Measurements from ENCODE around the gene SH2D2A. TPM values are rescaled to one million over a fixed set of nuclear protein-coding genes. Genes with fewer than 3 reads are reported as not detected.

Gene SH2D2A
- total RNA-seq (2014; rRNA removed; shearing (Covaris generic); ENCODE audit: low replicate concordance), result not detected in 2 replicates

- H3K4me1 ChIP-seq (ENCODE audit: low read length), result no peaks in the 10 kb centered on the region
- H3K36me3 ChIP-seq (ENCODE audit: insufficient read depth, low read length), result no peaks in the 10 kb centered on the region
- no peak within 1 kb of the TSS for H3K9ac ChIP-seq (ENCODE audit: low read length)
- H2AFZ ChIP-seq (ENCODE audit: low read length), result no peak within 1 kb of the TSS
- no peak within 1 kb of the TSS for H3K27ac ChIP-seq (ENCODE audit: low read length)
- H3K9me2 ChIP-seq (replicated peaks; ENCODE audit: insufficient read depth, low read length), result no peaks in the 10 kb centered on the region
- H3K27me3 ChIP-seq (ENCODE audit: low read length), result no peaks in the 10 kb centered on the region
- no peak for DNase-seq
- no peaks in the 10 kb centered on the region for H3K79me2 ChIP-seq (ENCODE audit: low read length)
- no peak within 1 kb of the TSS for H3K4me2 ChIP-seq (ENCODE audit: low read depth, low read length, poor library complexity, severe bottlenecking)
- no peaks in the 10 kb centered on the region for H3K9me3 ChIP-seq (ENCODE audit: low read length)
- H3K4me3 ChIP-seq (ENCODE audit: low read length), result no peak within 1 kb of the TSS
- no peaks in the 10 kb centered on the region for H4K20me1 ChIP-seq (ENCODE audit: insufficient read depth, low read depth, low read length)
These were observed at the start of gene SH2D2A for GRCh38 chr1:156816561-156817328. Gene SH2D2A (minus strand): TSS chr1:156816848. CDS start chr1:156816708, 140 bp downstream.

- no peaks in the 10 kb centered on the region for H3K27me3 ChIP-seq (ENCODE audit: low read length)
- H3K9ac ChIP-seq (ENCODE audit: low read length), result no peak overlapping the region
- no peak overlapping the region for H3K27ac ChIP-seq (ENCODE audit: low read length)
These were observed 49.2 kb upstream of the SH2D2A start for GRCh38 chr1:156865865-156866248.

GRCh38 chr1:156865258-156865657 lies 48.6 kb upstream of the SH2D2A start:
- no peaks in the 10 kb centered on the region for H3K9me2 ChIP-seq (replicated peaks; ENCODE audit: insufficient read depth, low read length)
- H3K36me3 ChIP-seq (ENCODE audit: insufficient read depth, low read length), result no peaks in the 10 kb centered on the region
- no peaks in the 10 kb centered on the region for H4K20me1 ChIP-seq (ENCODE audit: insufficient read depth, low read depth, low read length)
- H3K9me3 ChIP-seq (ENCODE audit: low read length), result no peaks in the 10 kb centered on the region
- no peak overlapping the region for H3K9ac ChIP-seq (ENCODE audit: low read length)
- H3K4me3 ChIP-seq (ENCODE audit: low read length), result no peak overlapping the region
- H3K4me1 ChIP-seq (ENCODE audit: low read length), result no peaks in the 10 kb centered on the region
- H3K4me2 ChIP-seq (ENCODE audit: low read depth, low read length, poor library complexity, severe bottlenecking), result no peak overlapping the region
- no peak overlapping the region for H3K27ac ChIP-seq (ENCODE audit: low read length)
- no peak for DNase-seq
- no peak overlapping the region for H2AFZ ChIP-seq (ENCODE audit: low read length)
- H3K79me2 ChIP-seq (ENCODE audit: low read length), result no peaks in the 10 kb centered on the region
- no peaks in the 10 kb centered on the region for H3K27me3 ChIP-seq (ENCODE audit: low read length)

More at GRCh38 chr1:156865865-156866248, 49.2 kb upstream of the SH2D2A start:
- H2AFZ ChIP-seq (ENCODE audit: low read length), result no peak overlapping the region
- H3K4me3 ChIP-seq (ENCODE audit: low read length), result no peak overlapping the region
- H3K36me3 ChIP-seq (ENCODE audit: insufficient read depth, low read length), result no peaks in the 10 kb centered on the region
- no peaks in the 10 kb centered on the region for H4K20me1 ChIP-seq (ENCODE audit: insufficient read depth, low read depth, low read length)
- no peaks in the 10 kb centered on the region for H3K79me2 ChIP-seq (ENCODE audit: low read length)
- H3K4me1 ChIP-seq (ENCODE audit: low read length), result no peaks in the 10 kb centered on the region
- no peaks in the 10 kb centered on the region for H3K9me2 ChIP-seq (replicated peaks; ENCODE audit: insufficient read depth, low read length)
- no peak for DNase-seq
- H3K4me2 ChIP-seq (ENCODE audit: low read depth, low read length, poor library complexity, severe bottlenecking), result no peak overlapping the region
- H3K9me3 ChIP-seq (ENCODE audit: low read length), result no peaks in the 10 kb centered on the region

GRCh38 chr1:156864796-156865195 lies 48.1 kb upstream of the SH2D2A start:
- Histone ChIP-seq H3K9me2 (replicated peaks; ENCODE audit: insufficient read depth, low read length) (no peaks in the 10 kb centered on the region), H3K9ac (ENCODE audit: low read length) (no peak overlapping the region), H4K20me1 (ENCODE audit: insufficient read depth, low read depth, low read length) (no peaks in the 10 kb centered on the region), H3K4me3 (ENCODE audit: low read length) (no peak overlapping the region), H3K27me3 (ENCODE audit: low read length) (no peaks in the 10 kb centered on the region), H3K4me2 (ENCODE audit: low read depth, low read length, poor library complexity, severe bottlenecking) (no peak overlapping the region), H2AFZ (ENCODE audit: low read length) (no peak overlapping the region), H3K79me2 (ENCODE audit: low read length) (no peaks in the 10 kb centered on the region), H3K36me3 (ENCODE audit: insufficient read depth, low read length) (no peaks in the 10 kb centered on the region), H3K27ac (ENCODE audit: low read length) (no peak overlapping the region), H3K9me3 (ENCODE audit: low read length) (no peaks in the 10 kb centered on the region), H3K4me1 (ENCODE audit: low read length) (no peaks in the 10 kb centered on the region)
- no peak for DNase-seq

- Histone ChIP-seq H3K79me2 (ENCODE audit: low read length) (no peaks in the 10 kb centered on the region), H3K9ac (ENCODE audit: low read length) (no peak overlapping the region), H3K36me3 (ENCODE audit: insufficient read depth, low read length) (no peaks in the 10 kb centered on the region), H4K20me1 (ENCODE audit: insufficient read depth, low read depth, low read length) (no peaks in the 10 kb centered on the region), H3K4me2 (ENCODE audit: low read depth, low read length, poor library complexity, severe bottlenecking) (no peak overlapping the region), H3K27ac (ENCODE audit: low read length) (no peak overlapping the region), H3K4me3 (ENCODE audit: low read length) (no peak overlapping the region), H3K9me2 (replicated peaks; ENCODE audit: insufficient read depth, low read length) (no peaks in the 10 kb centered on the region), H3K4me1 (ENCODE audit: low read length) (no peaks in the 10 kb centered on the region), H2AFZ (ENCODE audit: low read length) (no peak overlapping the region), H3K9me3 (ENCODE audit: low read length) (no peaks in the 10 kb centered on the region), H3K27me3 (ENCODE audit: low read length) (no peaks in the 10 kb centered on the region)
- no peak for DNase-seq
These were observed 47.0 kb upstream of the SH2D2A start for GRCh38 chr1:156863631-156864030.

- Histone ChIP-seq H3K4me2 (ENCODE audit: low read depth, low read length, poor library complexity, severe bottlenecking) (no peak overlapping the region), H3K4me1 (ENCODE audit: low read length) (no peaks in the 10 kb centered on the region), H3K27me3 (ENCODE audit: low read length) (no peaks in the 10 kb centered on the region), H3K36me3 (ENCODE audit: insufficient read depth, low read length) (no peaks in the 10 kb centered on the region), H3K27ac (ENCODE audit: low read length) (no peak overlapping the region), H2AFZ (ENCODE audit: low read length) (no peak overlapping the region), H3K9ac (ENCODE audit: low read length) (no peak overlapping the region), H3K9me3 (ENCODE audit: low read length) (no peaks in the 10 kb centered on the region), H3K9me2 (replicated peaks; ENCODE audit: insufficient read depth, low read length) (no peaks in the 10 kb centered on the region), H4K20me1 (ENCODE audit: insufficient read depth, low read depth, low read length) (no peaks in the 10 kb centered on the region), H3K79me2 (ENCODE audit: low read length) (no peaks in the 10 kb centered on the region), H3K4me3 (ENCODE audit: low read length) (no peak overlapping the region)
- DNase-seq, result no peak
These were observed 46.5 kb upstream of the SH2D2A start for GRCh38 chr1:156862997-156863599.

GRCh38 chr1:156862584-156862983 lies 45.9 kb upstream of the SH2D2A start:
- Histone ChIP-seq H4K20me1 (ENCODE audit: insufficient read depth, low read depth, low read length) (no peaks in the 10 kb centered on the region), H3K9me3 (ENCODE audit: low read length) (no peaks in the 10 kb centered on the region), H3K4me2 (ENCODE audit: low read depth, low read length, poor library complexity, severe bottlenecking) (no peak overlapping the region), H3K27me3 (ENCODE audit: low read length) (no peaks in the 10 kb centered on the region), H3K9ac (ENCODE audit: low read length) (no peak overlapping the region), H3K4me3 (ENCODE audit: low read length) (no peak overlapping the region), H3K27ac (ENCODE audit: low read length) (no peak overlapping the region), H3K4me1 (ENCODE audit: low read length) (no peaks in the 10 kb centered on the region), H3K9me2 (replicated peaks; ENCODE audit: insufficient read depth, low read length) (no peaks in the 10 kb centered on the region), H2AFZ (ENCODE audit: low read length) (no peak overlapping the region), H3K79me2 (ENCODE audit: low read length) (no peaks in the 10 kb centered on the region), H3K36me3 (ENCODE audit: insufficient read depth, low read length) (no peaks in the 10 kb centered on the region)
- DNase-seq, result no peak

- Histone ChIP-seq H3K4me2 (ENCODE audit: low read depth, low read length, poor library complexity, severe bottlenecking) (no peak within 1 kb of the TSS), H3K79me2 (ENCODE audit: low read length) (no peaks in the 10 kb centered on the region), H3K9me2 (replicated peaks; ENCODE audit: insufficient read depth, low read length) (no peaks in the 10 kb centered on the region), H3K9ac (ENCODE audit: low read length) (no peak within 1 kb of the TSS), H3K4me1 (ENCODE audit: low read length) (no peaks in the 10 kb centered on the region), H3K27ac (ENCODE audit: low read length) (no peak within 1 kb of the TSS), H4K20me1 (ENCODE audit: insufficient read depth, low read depth, low read length) (no peaks in the 10 kb centered on the region), H3K4me3 (ENCODE audit: low read length) (no peak within 1 kb of the TSS), H3K9me3 (ENCODE audit: low read length) (no peaks in the 10 kb centered on the region), H2AFZ (ENCODE audit: low read length) (no peak within 1 kb of the TSS), H3K36me3 (ENCODE audit: insufficient read depth, low read length) (no peaks in the 10 kb centered on the region), H3K27me3 (ENCODE audit: low read length) (no peaks in the 10 kb centered on the region)
- no peak for DNase-seq
These were observed 44.2 kb upstream of the SH2D2A start, which contains the start of gene NTRK1 for GRCh38 chr1:156860628-156861423. Gene NTRK1 (plus strand): TSS chr1:156860865. CDS start chr1:156860935, 70 bp downstream.
